BJ (cell line): Measurements from ENCODE around the gene PI4KA. TPM values are rescaled to one million over a fixed set of nuclear protein-coding genes. Genes with fewer than 3 reads are reported as not detected.
"Not testable (repeated sequence)": the region's sequence is repeated elsewhere in the genome, so short reads cannot be mapped to it uniquely, and the experiment has no call there.

Experiments
- CTCF ChIA-PET: fragments of 350-600 bp; formaldehyde crosslinking; extraction: SDS; loops from one replicate; lab custom pipeline; 2021; ENCODE audit warnings: antibody characterized with exemption, inconsistent platforms; lab: Yijun Ruan, JAX
- POLR2A ChIA-PET: fragments of 300-600 bp; sonication (Branson Sonifier 250); formaldehyde crosslinking; extraction: SDS; loops from one replicate; lab custom pipeline; 2021; ENCODE audit warnings: antibody characterized with exemption; lab: Charles Lee
- DNase-seq: peaks from one replicate; pipeline ENCODE4 v3.0.0-alpha.2; 2011; ENCODE audit warnings: low read depth
- H3K27me3 ChIP-seq: 2 replicates; pipeline ENCODE4 v1.6.0; 2011; ENCODE audit warnings: low read length; ENCODE audit not compliant: control insufficient read depth, insufficient read depth
- H3K36me3 ChIP-seq: 2 replicates; pipeline ENCODE4 v1.5.1; 2011; ENCODE audit warnings: low read length; ENCODE audit not compliant: control insufficient read depth, insufficient read depth
- H3K4me3 ChIP-seq: 2 replicates; pipeline ENCODE4 v1.5.1; 2011; ENCODE audit warnings: low read depth, mild to moderate bottlenecking, control low read depth, low read length
- CTCF ChIP-seq: IDR thresholded peaks from 2 replicates; pipeline ENCODE4 v1.5.1; 2011; ENCODE audit warnings: low read depth, mild to moderate bottlenecking, control low read depth, inconsistent platforms, low read length, moderate library complexity; ENCODE audit not compliant: insufficient read depth
- polyA plus RNA-seq: library from polyadenylated mRNA; depleted of rRNA; stranded (reverse); fragments of >200 nt; gene quantifications from 2 replicates; pipeline ENCODE4 v1.2.3, GENCODE V29; 2011

Gene PI4KA
- polyA plus RNA-seq, 1 experiment: 34.2 TPM

GRCh38 chr22:20692926-20693325 lies 165.7 kb downstream of the PI4KA start:
- DNase-seq, H3K27me3 ChIP-seq, H3K4me3 ChIP-seq, POLR2A ChIA-PET, H3K36me3 ChIP-seq, CTCF ChIA-PET: not testable (repeated sequence)

GRCh38 chr22:20690586-20691317 lies 167.9 kb downstream of the PI4KA start:
- DNase-seq, H3K4me3 ChIP-seq, H3K27me3 ChIP-seq, CTCF ChIA-PET, H3K36me3 ChIP-seq, POLR2A ChIA-PET: not testable (repeated sequence)

GRCh38 chr22:20687356-20688172 lies 171.0 kb downstream of the PI4KA start:
- DNase-seq, H3K27me3 ChIP-seq, H3K4me3 ChIP-seq, H3K36me3 ChIP-seq, POLR2A ChIA-PET: not testable (repeated sequence)
- CTCF ChIA-PET: interaction anchor here (0.7 kb wide), 1 partner anchor 118 kb away, joined by 5 read pairs; no protein-coding TSS in a partner anchor

- H3K4me3 ChIP-seq, POLR2A ChIA-PET, CTCF ChIA-PET, H3K27me3 ChIP-seq, H3K36me3 ChIP-seq, DNase-seq: not testable (repeated sequence)
Observed at GRCh38 chr22:20685764-20686163, 172.8 kb downstream of the PI4KA start.

- H3K36me3 ChIP-seq, DNase-seq, H3K4me3 ChIP-seq, H3K27me3 ChIP-seq, CTCF ChIA-PET, POLR2A ChIA-PET: not testable (repeated sequence)
Observed at GRCh38 chr22:20678792-20679435, 179.7 kb downstream of the PI4KA start.

- H3K36me3 ChIP-seq: no peaks in the 10 kb centered on the region
- ChIA-PET CTCF (no interaction called here), POLR2A (no interaction called here)
- peaks cover 4% of the 10 kb centered on the region; the same call in 1 of the 2 replicates for H3K27me3 ChIP-seq
- H3K4me3 ChIP-seq: no peak overlapping the region
- no peak for TF ChIP-seq CTCF
- DNase-seq: no peak
Observed at GRCh38 chr22:20677684-20678242, 180.8 kb downstream of the PI4KA start.

GRCh38 chr22:20675613-20676012 lies 183.0 kb downstream of the PI4KA start:
- DNase-seq, POLR2A ChIA-PET, H3K4me3 ChIP-seq, CTCF ChIA-PET, H3K27me3 ChIP-seq, H3K36me3 ChIP-seq: not testable (repeated sequence)

- H3K27me3 ChIP-seq: peaks cover 8% of the 10 kb centered on the region
Observed at GRCh38 chr22:20674998-20675397, 183.6 kb downstream of the PI4KA start.

More at GRCh38 chr22:20674998-20675397, 183.6 kb downstream of the PI4KA start:
- DNase-seq: no peak
- no peak for TF ChIP-seq CTCF
- H3K4me3 ChIP-seq: no peak overlapping the region
- CTCF ChIA-PET: no interaction called here
- POLR2A ChIA-PET: no interaction called here
- H3K36me3 ChIP-seq: no peaks in the 10 kb centered on the region
